ENCODE measurements around the gene ADCY6. TPM values are rescaled to one million over a fixed set of nuclear protein-coding genes. Genes with fewer than 3 reads are reported as not detected.

The ADCY6 gene
- total RNA-seq, 1 donor from 2014 or later: 69.2 TPM

- Mint-ChIP-seq H3K9me3 (no peaks in the 10 kb centered on the region), H3K27ac (peak overlapping the region; percentile 93), H3K4me1 (peaks cover 29% of the 10 kb centered on the region), H3K36me3 (no peaks in the 10 kb centered on the region), H3K27me3 (ENCODE audit: low read depth) (no peaks in the 10 kb centered on the region), H3K4me3 (peak overlapping the region; percentile 96)
- no peak for TF ChIP-seq CTCF (IDR thresholded peaks at IDR 0.05; ENCODE audit: unreplicated experiment)
- no peak for DNase-seq (ENCODE audit: low spot score in 2 of 2, unreplicated experiment in 2 of 2)
Observed at GRCh38 chr12:48787791-48788523, 932 bp downstream of the ADCY6 start.

GRCh38 chr12:48786591-48787544 lies 2.0 kb downstream of the ADCY6 start:
- Mint-ChIP-seq H3K27ac (peak overlapping the region; percentile 93), H3K4me3 (peak overlapping the region; percentile 96), H3K27me3 (ENCODE audit: low read depth) (no peaks in the 10 kb centered on the region), H3K36me3 (no peaks in the 10 kb centered on the region), H3K4me1 (peaks cover 29% of the 10 kb centered on the region), H3K9me3 (no peaks in the 10 kb centered on the region)
- no peak for DNase-seq (ENCODE audit: low spot score in 2 of 2, unreplicated experiment in 2 of 2)
- no peak for TF ChIP-seq CTCF (IDR thresholded peaks at IDR 0.05; ENCODE audit: unreplicated experiment)

GRCh38 chr12:48783432-48783831 lies 5.5 kb downstream of the ADCY6 start:
- H3K27ac Mint-ChIP-seq: no peak overlapping the region
- no peak for DNase-seq (ENCODE audit: low spot score in 2 of 2, unreplicated experiment in 2 of 2)
- no peaks in the 10 kb centered on the region for H3K27me3 Mint-ChIP-seq (ENCODE audit: low read depth)
- no peak for TF ChIP-seq CTCF (IDR thresholded peaks at IDR 0.05; ENCODE audit: unreplicated experiment)
- H3K36me3 Mint-ChIP-seq: peaks cover 1% of the 10 kb centered on the region
- H3K4me1 Mint-ChIP-seq: peaks cover 22% of the 10 kb centered on the region
- no peaks in the 10 kb centered on the region for H3K9me3 Mint-ChIP-seq
- H3K4me3 Mint-ChIP-seq: no peak overlapping the region

GRCh38 chr12:48782457-48783395 lies 6.2 kb downstream of the ADCY6 start:
- Mint-ChIP-seq H3K27me3 (ENCODE audit: low read depth) (no peaks in the 10 kb centered on the region), H3K27ac (no peak overlapping the region), H3K36me3 (peaks cover 5% of the 10 kb centered on the region), H3K9me3 (no peaks in the 10 kb centered on the region), H3K4me1 (peaks cover 15% of the 10 kb centered on the region), H3K4me3 (no peak overlapping the region)
- no peak for DNase-seq (ENCODE audit: low spot score in 2 of 2, unreplicated experiment in 2 of 2)
- no peak for TF ChIP-seq CTCF (IDR thresholded peaks at IDR 0.05; ENCODE audit: unreplicated experiment)
